Pulmonary artery endothelial cell (primary cell): Measurements from ENCODE around the gene ZSCAN2. TPM values are rescaled to one million over a fixed set of nuclear protein-coding genes. Genes with fewer than 3 reads are reported as not detected.
A peak's percentile ranks its signal among the peaks of the same experiment; 100 is the strongest.

Experiments used
- DNase-seq: peaks from one replicate; pipeline ENCODE4 v3.0.0-alpha.2; 2011; ENCODE audit warnings: low read depth, low spot score
- total RNA-seq: library from RNA; depleted of rRNA; stranded (reverse); fragments of >200 nt; gene quantifications from 2 replicates; pipeline ENCODE4 v1.2.3, GENCODE V29; 2014

The ZSCAN2 gene
- total RNA-seq, 1 donor from 2014 or later = 14.1 TPM

DNA sequence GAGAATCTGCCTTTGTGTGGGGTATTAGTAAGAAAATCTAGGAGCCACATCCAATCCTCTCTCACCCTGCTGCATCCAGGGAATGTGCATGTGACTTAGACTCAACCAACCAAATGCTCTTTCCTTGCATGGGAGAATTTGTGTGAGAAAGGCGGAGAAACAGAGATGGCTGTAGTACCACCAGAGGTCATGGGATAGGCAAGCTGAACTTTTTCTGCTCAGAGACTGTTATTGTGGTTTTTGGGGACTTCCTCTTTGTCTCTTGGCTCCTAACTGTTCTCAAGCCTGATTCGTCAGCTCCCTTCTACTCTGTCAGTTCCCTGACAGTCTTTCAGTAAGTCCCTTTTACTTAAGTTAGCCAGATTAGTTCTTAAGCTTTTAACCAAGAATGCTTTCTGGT, 2.6 kb upstream of the ZSCAN2 start:
- no peak for DNase-seq

DNA sequence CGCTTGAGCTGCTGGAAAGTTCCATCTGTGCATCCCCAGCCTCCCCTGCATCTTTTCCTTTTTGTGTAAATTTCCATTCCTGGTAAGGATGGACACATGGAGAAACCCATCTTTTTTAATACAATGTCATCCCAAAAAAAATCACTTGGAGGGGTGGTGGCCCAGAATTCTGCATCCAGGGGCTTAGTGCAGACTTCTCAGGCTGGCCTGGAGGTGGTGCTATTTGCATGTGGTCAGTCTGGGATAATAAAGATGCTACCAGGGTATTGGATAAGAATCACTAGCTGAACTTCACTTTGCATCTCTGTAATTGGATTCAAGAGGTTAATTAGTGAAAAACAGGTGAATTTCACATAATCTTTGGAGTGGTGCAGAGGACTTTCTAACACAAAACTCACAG, 1.8 kb upstream of the ZSCAN2 start:
- DNase-seq = no peak

DNA sequence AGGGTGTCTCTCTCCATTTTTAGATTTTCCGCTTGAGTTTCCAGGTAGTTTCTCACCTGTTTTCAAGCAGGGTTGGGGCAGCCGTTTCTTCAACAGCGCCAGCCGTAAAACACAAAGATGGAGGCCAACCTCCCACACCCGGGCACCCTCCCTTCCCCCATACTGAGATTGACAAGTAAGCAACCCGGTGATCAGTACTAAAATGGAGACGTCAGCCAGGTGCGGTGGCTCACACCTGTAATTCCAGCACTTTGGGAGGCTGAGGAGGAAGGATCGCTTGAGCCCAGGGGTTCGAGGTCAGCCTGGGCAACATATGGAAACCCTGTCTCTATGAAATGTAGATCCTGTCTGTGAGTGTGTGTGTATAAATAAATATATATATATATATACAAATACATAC, 903 bp upstream of the ZSCAN2 start:
- no peak for DNase-seq

DNA sequence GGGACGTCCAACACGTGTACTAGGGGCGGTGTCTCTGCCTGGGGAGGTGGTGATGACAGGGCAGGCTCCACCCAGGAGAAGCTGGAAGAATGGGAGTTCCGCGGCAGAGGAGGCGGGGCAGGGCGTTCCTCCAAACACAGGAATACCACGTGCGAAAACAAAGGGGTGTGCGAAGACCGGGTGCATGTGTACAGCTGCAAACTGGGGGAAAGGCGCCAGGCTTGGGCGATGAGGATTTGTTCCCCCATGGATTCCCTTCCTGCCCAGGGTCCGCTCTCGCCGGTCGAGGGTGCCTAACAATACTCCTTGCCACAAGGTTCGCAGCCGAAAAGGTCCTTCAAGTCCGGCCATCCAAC, 500 bp upstream of the ZSCAN2 start:
- peak; percentile 56 for DNase-seq

DNA sequence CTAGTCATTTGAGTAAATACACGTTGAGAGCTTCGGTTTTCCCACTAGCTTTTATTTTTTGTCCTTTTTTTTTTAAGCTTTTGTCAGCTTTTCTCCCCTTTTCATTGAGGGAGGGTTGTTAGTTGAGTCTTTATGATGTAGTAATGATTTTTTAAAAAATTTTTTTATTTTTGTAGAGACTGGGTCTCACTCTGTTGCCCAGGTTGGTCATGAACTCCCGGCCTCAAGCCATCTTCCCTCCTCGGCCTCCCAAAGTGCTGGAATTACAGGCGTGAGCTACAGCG, 688 bp downstream of the ZSCAN2 start:
- DNase-seq = no peak

DNA sequence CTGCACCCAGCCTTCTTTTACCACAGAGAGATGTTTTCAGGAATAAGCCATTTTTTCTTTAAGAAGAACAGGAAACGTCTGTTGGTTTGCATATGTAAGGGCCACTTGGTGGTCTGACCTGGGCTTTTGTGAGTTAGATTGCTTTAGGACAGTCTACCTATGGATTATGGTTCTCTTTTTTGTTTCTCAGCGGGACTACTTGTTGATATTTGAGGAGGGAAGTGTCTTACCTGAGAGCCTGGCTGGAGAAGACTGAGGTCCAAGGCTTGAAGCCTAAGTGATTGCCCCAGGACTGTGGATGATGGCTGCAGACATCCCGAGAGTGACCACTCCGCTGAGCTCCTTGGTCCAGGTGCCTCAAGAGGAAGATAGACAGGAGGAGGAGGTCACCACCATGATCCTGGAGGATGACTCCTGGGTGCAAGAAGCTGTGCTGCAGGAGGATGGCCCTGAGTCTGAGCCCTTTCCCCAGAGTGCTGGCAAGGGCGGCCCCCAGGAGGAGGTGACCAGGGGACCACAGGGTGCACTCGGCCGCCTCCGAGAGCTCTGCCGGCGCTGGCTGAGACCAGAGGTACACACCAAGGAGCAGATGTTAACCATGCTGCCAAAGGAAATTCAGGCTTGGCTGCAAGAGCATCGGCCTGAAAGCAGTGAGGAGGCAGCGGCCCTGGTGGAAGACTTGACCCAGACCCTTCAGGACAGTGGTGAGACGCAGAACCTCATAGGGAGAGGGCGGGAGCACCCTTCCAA, 3.0 kb downstream of the ZSCAN2 start:
- DNase-seq = no peak

DNA sequence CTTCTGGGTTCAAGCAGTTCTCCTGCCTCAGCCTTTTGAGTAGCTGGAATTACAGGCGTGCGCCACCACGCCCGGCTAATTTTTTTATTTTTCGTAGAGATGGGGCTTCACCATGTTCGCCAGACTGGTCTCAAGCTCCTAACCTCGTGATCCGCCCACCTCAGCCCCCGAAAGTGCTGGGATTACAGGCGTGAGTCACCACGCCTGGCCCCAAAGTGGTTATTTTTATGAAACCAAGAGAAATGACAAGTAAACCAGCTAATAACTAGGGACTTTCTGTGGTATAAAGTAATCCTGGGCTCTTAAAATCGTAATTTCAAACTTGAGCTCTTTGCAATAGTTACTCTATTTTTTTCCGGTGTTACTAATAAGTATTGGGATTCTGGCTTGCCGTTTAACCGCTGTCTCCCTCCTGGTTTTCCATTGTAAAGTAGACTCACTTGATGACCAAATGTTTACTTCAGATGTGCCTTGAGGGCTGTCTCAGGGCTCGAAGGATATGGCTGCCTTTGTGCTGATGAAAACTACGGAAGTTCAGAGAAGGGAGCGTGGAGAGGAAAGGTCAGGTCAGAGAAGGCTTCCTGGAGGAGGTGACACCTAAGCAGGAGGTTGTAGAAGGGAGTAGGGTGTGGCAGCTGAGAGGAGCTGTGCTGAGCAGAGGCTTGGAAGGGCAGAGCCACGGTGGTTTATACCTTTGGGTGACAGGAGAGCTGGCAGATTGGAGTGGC, 4.2 kb downstream of the ZSCAN2 start:
- DNase-seq = no peak

DNA sequence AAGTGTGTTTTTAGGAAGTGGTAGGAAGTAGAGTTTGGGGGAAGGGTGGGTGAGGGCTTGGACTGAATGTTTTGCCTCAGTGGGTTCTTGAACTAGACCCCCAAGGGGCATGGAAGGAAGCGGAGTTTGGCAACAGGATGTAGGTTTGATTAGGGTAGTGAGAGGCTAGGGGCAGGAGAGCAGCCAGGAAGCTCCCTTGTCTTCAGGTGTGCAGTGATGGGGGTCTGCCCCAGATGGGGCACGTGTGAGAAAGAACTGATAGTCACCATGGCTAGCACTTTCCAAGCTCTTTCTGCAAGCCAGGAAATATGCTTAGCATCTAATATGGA, 4.7 kb downstream of the ZSCAN2 start:
- DNase-seq = no peak

DNA sequence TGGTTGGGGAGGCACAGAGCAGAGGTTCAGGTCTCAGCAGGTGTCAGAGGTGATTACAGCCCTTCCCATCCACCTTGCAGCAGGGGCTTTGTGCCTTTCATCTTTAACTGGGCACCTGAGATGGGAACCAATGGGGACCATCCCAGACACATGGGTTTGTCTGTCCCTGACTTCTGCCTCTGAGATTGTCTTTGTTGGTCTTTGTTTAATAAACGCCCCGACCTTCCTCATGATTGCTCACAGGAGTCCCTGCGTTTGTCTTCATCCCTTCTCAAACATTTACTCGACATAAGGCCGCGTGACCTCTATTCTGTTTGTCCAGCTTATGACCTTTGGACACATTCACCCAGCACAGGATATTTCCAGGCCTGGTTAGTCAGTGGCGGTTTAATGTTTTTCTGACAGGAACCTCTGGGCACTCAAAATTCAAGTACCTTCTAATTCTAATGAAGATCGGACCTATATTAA, 5.9 kb downstream of the ZSCAN2 start:
- DNase-seq = no peak

DNA sequence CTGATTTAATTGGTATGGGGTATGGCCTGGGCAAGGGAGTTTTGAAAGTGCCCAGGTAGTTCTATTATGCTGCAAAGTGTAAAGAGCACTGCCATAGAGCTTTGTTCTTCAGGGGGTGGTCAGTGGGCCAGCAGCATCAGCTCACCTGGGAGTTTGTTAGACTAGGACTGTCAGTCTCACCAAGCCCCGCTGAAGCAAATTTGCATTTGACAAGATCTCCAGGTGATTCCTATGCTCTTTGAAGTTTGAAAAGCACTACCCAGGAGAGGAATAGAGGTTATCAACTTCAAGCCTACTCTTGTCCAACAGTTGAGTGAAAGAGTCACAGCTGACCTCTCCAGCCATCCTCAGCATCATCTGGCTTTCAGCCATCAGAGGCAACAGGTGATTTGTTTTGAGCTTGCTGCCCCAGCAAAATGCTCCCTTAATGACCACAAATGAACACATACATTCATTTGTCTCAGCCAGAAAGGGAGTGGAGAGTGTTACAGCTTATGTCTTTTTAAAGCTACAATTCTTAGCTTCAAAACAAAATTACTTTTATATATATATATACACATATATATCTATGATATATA, 8.0 kb downstream of the ZSCAN2 start:
- DNase-seq = no peak

DNA sequence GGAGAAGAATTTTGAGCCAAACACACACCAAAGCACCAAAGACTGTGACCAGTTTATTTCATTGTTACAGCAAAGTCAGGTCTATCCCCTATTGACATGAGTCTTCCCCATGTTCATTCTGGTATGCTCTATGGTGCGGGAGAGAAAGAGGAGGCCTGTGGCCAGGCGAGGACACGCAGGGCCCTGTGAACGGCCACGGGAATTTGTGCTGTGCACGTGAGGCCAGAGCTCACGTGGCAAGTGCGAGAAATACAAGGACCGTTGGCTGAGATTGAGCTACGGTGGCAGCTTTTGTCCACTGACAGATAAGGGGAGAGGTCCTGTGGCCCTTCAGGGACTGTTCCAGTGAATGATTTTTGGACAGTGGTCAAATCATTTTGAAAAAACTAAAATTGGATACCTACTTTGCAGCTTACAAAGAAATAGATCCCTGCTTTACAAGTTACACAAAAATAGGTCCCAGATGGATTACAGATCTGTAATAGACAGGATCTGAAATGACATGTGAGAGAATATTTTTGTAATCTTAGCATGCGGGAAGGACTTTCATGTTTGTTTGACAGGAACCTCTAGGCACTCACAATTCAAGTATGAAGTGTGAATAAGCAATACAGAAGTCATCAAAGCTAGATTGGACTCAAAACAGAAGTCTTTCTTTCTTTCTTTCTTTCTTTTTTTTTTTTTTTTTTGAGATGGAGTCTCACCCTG, 9.2 kb downstream of the ZSCAN2 start:
- no peak for DNase-seq

DNA sequence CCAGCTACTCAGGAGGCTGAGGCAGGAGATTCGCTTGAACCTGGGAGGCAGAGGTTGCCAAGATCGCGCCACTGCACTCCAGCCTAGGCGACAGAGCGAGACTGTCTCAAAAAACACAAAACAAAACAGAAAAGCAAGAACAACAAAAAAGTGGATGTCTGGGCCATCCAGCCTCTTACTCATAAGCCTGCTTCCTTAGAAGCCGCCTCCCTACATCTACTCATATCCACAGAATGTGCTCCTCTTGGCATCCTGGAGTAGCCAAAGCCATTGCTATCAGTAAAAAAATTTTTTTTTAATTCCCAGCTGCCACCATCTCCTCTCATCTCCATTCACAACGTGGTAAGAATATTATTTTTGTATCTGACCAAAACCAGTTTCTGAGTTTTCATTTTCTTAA, 10.8 kb downstream of the ZSCAN2 start:
- DNase-seq = no peak

DNA sequence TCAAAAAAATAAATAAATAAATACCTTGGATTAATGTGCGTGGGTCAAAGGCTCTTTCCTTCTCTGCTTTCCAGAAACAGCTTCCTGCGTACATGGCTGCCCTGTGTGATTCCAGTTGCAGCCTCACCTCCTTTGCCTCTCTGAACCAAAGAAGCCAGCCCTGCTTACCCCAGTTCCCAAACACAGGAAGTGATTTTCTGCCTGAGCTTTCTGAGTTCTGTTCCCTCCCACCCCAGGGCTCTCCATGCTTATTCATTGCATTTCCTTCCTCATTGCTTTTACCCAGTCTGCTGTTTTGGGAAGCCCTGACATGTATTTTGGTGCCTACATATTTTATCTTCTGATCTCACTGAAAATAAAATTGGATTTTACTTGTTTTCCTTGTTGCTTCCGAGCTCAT, 15.4 kb downstream of the ZSCAN2 start:
- DNase-seq = no peak

DNA sequence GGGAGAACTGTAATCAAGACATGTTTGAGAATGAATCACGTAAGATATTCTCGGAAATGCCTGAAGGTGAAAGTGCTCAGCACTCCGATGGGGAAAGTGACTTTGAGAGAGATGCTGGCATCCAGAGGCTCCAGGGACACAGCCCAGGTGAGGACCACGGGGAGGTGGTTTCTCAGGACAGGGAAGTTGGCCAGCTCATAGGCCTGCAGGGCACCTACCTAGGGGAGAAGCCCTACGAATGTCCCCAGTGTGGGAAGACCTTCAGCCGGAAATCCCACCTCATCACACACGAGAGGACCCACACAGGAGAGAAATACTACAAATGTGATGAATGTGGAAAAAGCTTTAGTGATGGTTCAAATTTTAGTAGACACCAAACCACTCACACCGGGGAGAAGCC, 19.8 kb downstream of the ZSCAN2 start:
- DNase-seq = no peak

DNA sequence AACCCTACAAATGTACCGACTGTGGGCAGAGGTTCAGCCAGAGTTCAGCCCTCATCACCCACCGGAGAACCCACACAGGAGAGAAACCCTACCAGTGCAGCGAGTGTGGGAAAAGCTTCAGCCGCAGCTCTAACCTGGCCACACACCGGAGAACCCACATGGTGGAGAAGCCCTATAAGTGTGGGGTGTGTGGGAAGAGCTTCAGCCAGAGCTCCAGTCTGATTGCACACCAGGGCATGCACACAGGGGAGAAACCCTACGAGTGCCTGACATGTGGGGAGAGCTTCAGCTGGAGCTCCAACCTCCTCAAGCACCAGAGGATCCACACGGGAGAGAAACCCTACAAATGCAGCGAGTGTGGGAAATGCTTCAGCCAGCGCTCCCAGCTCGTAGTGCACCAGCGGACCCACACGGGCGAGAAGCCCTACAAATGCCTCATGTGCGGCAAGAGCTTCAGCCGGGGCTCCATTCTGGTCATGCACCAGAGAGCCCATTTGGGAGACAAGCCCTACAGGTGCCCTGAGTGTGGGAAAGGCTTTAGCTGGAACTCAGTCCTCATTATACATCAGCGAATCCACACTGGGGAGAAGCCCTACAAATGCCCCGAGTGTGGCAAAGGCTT, 20.7 kb downstream of the ZSCAN2 start:
- DNase-seq = no peak

DNA sequence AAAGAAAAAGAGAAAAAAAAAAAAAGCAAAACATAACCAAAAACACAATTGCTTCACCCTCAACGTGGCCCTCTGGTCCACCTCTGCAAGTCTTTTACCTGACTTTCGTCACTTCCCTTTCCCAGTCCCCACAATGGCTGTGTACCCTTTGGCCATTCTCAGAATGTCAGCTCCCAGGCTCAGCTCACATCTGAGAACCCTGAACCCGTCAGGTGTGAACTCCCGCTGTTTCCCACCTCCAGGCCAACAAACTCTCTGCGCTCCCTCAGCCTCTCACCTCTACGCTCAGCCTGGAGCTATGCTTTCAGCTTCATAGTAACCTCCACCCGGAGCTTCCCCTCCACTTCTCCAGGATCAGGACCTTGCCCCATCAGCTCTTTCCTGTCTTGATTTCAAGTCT, 23.6 kb downstream of the ZSCAN2 start:
- DNase-seq = no peak

DNA sequence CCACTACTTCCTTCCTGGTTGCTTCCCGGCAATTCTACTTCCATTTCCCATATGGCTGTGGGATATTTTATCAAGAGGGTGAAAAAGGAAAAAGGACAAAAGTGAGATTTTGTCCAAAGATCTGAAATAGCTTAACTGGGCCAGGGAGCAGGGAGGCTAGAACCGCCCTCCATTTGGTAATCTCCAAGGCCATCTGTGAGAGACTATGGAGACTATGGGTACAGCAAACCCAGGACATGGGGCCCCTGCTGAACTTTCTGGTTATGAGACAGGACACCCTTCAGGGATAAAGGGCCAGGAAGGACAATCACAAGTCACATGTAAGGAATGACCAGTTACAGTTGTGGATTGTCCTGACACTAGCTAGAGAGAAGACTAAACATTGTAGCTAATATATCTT, 24.3 kb downstream of the ZSCAN2 start:
- no peak for DNase-seq

DNA sequence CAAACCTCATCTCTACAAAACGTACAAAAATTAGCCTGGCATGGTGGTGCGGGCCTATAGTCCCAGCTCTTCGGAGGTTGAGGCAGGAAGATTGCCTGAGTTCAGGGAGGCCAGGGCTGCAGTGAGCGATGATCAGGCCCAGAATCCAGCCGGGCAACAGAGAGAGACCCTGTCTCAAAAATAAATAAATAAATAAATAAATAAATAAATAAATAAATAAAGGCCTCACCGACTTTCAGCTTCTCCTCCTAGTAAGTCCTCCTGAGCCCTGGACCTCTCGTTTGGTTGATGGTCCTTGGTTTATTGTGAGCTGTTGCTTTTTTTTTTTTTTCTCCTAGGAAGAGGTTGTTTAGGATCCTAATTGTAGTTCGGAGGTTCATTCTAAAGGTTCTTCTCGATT, 28.2 kb downstream of the ZSCAN2 start:
- DNase-seq = no peak

DNA sequence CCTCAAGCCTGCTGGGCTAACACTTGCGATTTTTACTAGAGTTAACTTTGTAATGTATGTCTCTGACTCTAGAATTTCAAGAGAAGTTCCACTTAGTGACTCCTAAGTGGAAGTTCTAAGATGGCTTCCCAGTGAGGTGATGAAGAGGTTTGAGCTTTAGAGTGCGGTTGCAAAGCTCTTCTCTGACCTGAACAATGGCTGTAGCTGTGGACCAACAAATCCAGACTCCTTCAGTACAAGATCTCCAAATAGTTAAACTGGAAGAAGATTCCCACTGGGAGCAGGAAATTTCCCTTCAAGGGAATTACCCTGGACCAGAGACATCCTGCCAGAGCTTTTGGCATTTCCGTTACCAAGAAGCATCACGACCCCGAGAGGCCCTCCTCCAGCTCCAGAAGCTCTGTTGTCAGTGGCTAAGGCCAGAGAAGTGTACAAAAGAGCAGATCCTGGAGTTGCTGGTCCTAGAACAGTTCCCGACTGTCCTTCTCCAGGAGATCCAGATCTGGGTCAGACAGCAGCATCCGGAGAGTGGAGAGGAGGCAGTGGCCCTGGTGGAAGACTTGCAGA, 31.0 kb downstream of the ZSCAN2 start:
- DNase-seq = no peak

DNA sequence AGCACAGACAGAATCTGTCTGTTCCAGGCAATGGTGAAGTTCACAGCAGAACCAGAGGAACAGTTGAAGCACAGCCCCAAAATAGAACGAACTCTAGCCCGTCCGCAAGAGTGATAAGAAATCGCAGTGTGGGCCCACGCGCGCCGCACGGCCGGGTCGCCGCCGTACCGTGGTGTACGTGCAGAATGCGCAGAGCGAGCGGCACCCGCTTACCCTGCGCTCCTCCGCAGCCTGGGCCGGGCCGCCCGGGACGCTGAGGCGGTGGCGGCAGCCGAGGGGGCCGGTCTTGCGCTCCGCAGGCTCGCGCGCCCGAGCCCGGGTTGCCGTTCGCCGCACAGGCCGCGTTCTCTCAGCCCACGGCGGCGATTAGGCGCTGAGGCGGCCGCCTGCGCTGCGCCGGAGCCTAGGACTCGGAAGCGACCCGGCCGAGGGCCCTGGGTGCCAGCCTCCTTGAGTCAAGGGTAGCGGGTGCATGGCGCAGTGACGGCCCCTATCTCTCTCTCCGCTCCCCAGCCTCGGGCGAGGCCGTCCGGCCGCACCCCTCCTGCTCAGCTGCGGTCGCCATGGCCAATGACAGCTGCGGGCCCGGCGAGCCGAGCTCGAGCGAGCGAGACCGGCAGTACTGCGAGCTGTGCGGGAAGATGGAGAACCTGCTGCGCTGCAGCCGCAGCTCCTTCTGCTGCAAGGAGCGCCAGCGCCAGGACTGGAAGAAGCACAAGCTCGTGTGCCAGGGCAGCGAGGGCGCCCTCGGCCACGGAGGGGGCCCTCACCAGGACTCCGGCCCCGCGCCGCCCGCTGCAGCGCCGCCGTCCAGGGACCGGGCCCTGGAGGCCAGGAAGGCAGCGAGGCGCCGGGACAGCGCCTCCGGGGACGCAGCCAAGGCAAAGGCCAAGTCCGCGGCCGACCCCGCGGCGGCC, 32.8 kb downstream of the ZSCAN2 start:
- no peak for DNase-seq
